Natural killer cell (primary cell): ENCODE results near the gene LPAR5. TPM values are rescaled to one million over a fixed set of nuclear protein-coding genes. Genes with fewer than 3 reads are reported as not detected.

Experiments used
- ATAC-seq, 3 donors: fragments of 150-1000 bp in 2 of 3; fragments of 200-7000 bp in 1 of 3; cut with Tn5 transposase; 1 replicate in 1 of 3; 2 replicates in 2 of 3; pipeline ENCODE4 v1.10.0; 2021; ENCODE audit warnings: mild to moderate bottlenecking in 2 of 3, moderate library complexity in 2 of 3
- DNase-seq, 2 donors: peaks; one replicate each; pipeline versions ENCODE4 v3.0.0 to v3.0.0-alpha.2; 2013 to 2021; ENCODE audit warnings: mixed read lengths in 1 of 2
- H3K27ac ChIP-seq: one replicate; pipeline ENCODE4 v1.5.1; 2013; ENCODE audit warnings: mild to moderate bottlenecking, low read length
- H3K27me3 ChIP-seq: one replicate; pipeline ENCODE4 v1.6.1; 2013; ENCODE audit warnings: low read length; ENCODE audit not compliant: control insufficient read depth, insufficient read depth
- H3K36me3 ChIP-seq: one replicate; pipeline ENCODE4 v1.6.1; 2013; ENCODE audit warnings: low read length; ENCODE audit not compliant: control insufficient read depth, insufficient read depth
- H3K4me1 ChIP-seq: one replicate; pipeline ENCODE4 v1.6.1; 2013; ENCODE audit warnings: low read length; ENCODE audit not compliant: control insufficient read depth, insufficient read depth
- H3K4me3 ChIP-seq: one replicate; pipeline ENCODE4 v1.5.1; 2013; ENCODE audit warnings: low read length
- H3K9me3 ChIP-seq: one replicate; pipeline ENCODE4 v1.6.1; 2013; ENCODE audit warnings: low read length; ENCODE audit not compliant: control insufficient read depth, insufficient read depth
- H3K27ac Mint-ChIP-seq, 2 donors: one replicate each; pipeline ENCODE4 v1.8.0; 2022; ENCODE audit warnings: mild to moderate bottlenecking in 2 of 2, mixed read lengths in 2 of 2, moderate library complexity in 1 of 2
- H3K27me3 Mint-ChIP-seq, 2 donors: one replicate each; pipeline ENCODE4 v1.8.0; 2022; ENCODE audit warnings: low read depth in 2 of 2, mixed read lengths in 2 of 2
- H3K36me3 Mint-ChIP-seq: one replicate; pipeline ENCODE4 v1.8.0; 2022; ENCODE audit warnings: mixed read lengths
- H3K4me1 Mint-ChIP-seq, 2 donors: one replicate each; pipeline ENCODE4 v1.8.0; 2022; ENCODE audit warnings: mixed read lengths in 2 of 2
- H3K4me3 Mint-ChIP-seq: one replicate; pipeline ENCODE4 v1.8.0; 2022; ENCODE audit warnings: mild to moderate bottlenecking, moderate library complexity, mixed read lengths
- H3K9me3 Mint-ChIP-seq, 2 donors: one replicate each; pipeline ENCODE4 v1.8.0; 2022; ENCODE audit warnings: mixed read lengths in 2 of 2
- CTCF ChIP-seq: fragments of 200-600 bp; IDR thresholded peaks from one replicate; pipeline ENCODE4 v1.8.0; 2022; ENCODE audit warnings: antibody characterized with exemption
- WGBS: methylation state at CpG from one replicate; pipeline ENCODE4 v1.1.7; 2013; ENCODE audit warnings: missing lambda C conversion rate; ENCODE audit not compliant: insufficient coverage; 5-methylcytosine and 5-hydroxymethylcytosine counted together
- intact Hi-C: fragments of 100-400 bp; cut with micrococcal nuclease; formaldehyde crosslinking; loops from one replicate; pipeline ENCODE4 v1.14.2; 2022
- total RNA-seq, 4 donors: library from RNA; stranded (reverse); fragments of 120-200 nt in 1 of 4; gene quantifications; one replicate each; pipeline versions ENCODE4 v1.2.3 to v1.2.4, GENCODE V29; 2013 to 2022

Gene LPAR5
- total RNA-seq, 3 donors from 2014 or later (not counting 1 experiment from before 2014, with no cell fraction given), result 10.0 to 27.8 (median 17.3) TPM

- intact Hi-C loops, result no loop called here
These were observed 8.1 kb downstream of the LPAR5 start for GRCh38 chr12:6627616-6628015.

GRCh38 chr12:6626654-6627283, 9.0 kb downstream of the LPAR5 start:
- Histone ChIP-seq H3K27ac (peak overlapping the region; percentile 32), H3K4me3 (no peak overlapping the region), H3K36me3 (peaks cover 5% of the 10 kb centered on the region), H3K4me1 (peaks cover 36% of the 10 kb centered on the region), H3K9me3 (no peaks in the 10 kb centered on the region), H3K27me3 (no peaks in the 10 kb centered on the region)
- no peaks in the 10 kb centered on the region for H3K27me3 Mint-ChIP-seq
- H3K27ac Mint-ChIP-seq, result peak overlapping the region; percentile 81 to 87
- intact Hi-C loops, result no loop called here
- ATAC-seq (no peak), DNase-seq (peak in 1 of 2 donors; percentile 46)
- H3K4me1 Mint-ChIP-seq, result peaks cover 33 to 37% of the 10 kb centered on the region in 2 donors
- H3K4me3 Mint-ChIP-seq, result no peak overlapping the region
- TF ChIP-seq CTCF, result no peak
- H3K9me3 Mint-ChIP-seq, result no peaks in the 10 kb centered on the region
- WGBS, result 84% methylated on average over 8 of the region's 8 CpGs
- no peaks in the 10 kb centered on the region for H3K36me3 Mint-ChIP-seq

More at GRCh38 chr12:6627616-6628015, 8.1 kb downstream of the LPAR5 start:
- WGBS, result 33% methylated on average over 7 of the region's 7 CpGs
- Histone ChIP-seq H3K27me3 (no peaks in the 10 kb centered on the region), H3K27ac (peak overlapping the region; percentile 43), H3K9me3 (no peaks in the 10 kb centered on the region), H3K36me3 (peaks cover 5% of the 10 kb centered on the region), H3K4me1 (peaks cover 45% of the 10 kb centered on the region), H3K4me3 (peak overlapping the region; percentile 24)
- peak overlapping the region; percentile 83 for H3K4me3 Mint-ChIP-seq
- DNase-seq, result peak in 1 of 2 donors; percentile 83
- H3K36me3 Mint-ChIP-seq, result no peaks in the 10 kb centered on the region
- no peaks in the 10 kb centered on the region for H3K9me3 Mint-ChIP-seq
- no peaks in the 10 kb centered on the region for H3K27me3 Mint-ChIP-seq
- peak; percentile 60 to 71 (median 65) for ATAC-seq
- peaks cover 41 to 45% of the 10 kb centered on the region in 2 donors for H3K4me1 Mint-ChIP-seq
- TF ChIP-seq CTCF, result no peak
- H3K27ac Mint-ChIP-seq, result peak overlapping the region; percentile 81 to 87

GRCh38 chr12:6620885-6621274, 14.9 kb downstream of the LPAR5 start:
- Mint-ChIP-seq H3K36me3 (peaks cover 7% of the 10 kb centered on the region), H3K9me3 (no peaks in the 10 kb centered on the region)

More at GRCh38 chr12:6620885-6621274, 14.9 kb downstream of the LPAR5 start:
- Mint-ChIP-seq H3K27me3 (no peaks in the 10 kb centered on the region), H3K4me3 (peak overlapping the region; percentile 47), H3K27ac (peak overlapping the region; percentile 47 to 48), H3K4me1 (peaks cover 6 to 31% of the 10 kb centered on the region in 2 donors)
- H3K27ac ChIP-seq, result no peak overlapping the region
- ATAC-seq, result no peak
- H3K36me3 ChIP-seq, result peaks cover 18% of the 10 kb centered on the region
- DNase-seq, result no peak
- H3K9me3 ChIP-seq, result no peaks in the 10 kb centered on the region
- H3K4me1 ChIP-seq, result peaks cover 11% of the 10 kb centered on the region
- TF ChIP-seq CTCF, result no peak
- no peaks in the 10 kb centered on the region for H3K27me3 ChIP-seq
- intact Hi-C loops, result no loop called here
- 93% methylated on average over 29 of the region's 29 CpGs for WGBS
- H3K4me3 ChIP-seq, result no peak overlapping the region
